ENCODE results near the gene HSD17B13.

GRCh38 chr4:87370068-87370467, 47.4 kb upstream of the HSD17B13 start:
- no peak for TF ChIP-seq CTCF (IDR thresholded peaks at IDR 0.05)
- no peak for TF ChIP-seq POLR2A (IDR thresholded peaks at IDR 0.05)
- TF ChIP-seq POLR2AphosphoS5 (IDR thresholded peaks at IDR 0.05) = no peak

Data from suprapubic skin (tissue), 4 donors.